GM20000 (cell line): Measurements from ENCODE around the gene FBF1.

ENCODE experiments used
- DNase-seq: peaks from one replicate; pipeline ENCODE4 v3.0.0; 2012; ENCODE audit warnings: low spot score
- CTCF ChIP-seq: IDR thresholded peaks from 2 replicates; pipeline ENCODE4 v1.5.1; 2012; ENCODE audit warnings: mild to moderate bottlenecking, control low read depth; ENCODE audit errors: extremely low read depth, missing control alignments

Gene FBF1

GRCh38 chr17:75901727-75902126, 39.1 kb downstream of the FBF1 start:
- no peak for TF ChIP-seq CTCF
- no peak for DNase-seq

DNA sequence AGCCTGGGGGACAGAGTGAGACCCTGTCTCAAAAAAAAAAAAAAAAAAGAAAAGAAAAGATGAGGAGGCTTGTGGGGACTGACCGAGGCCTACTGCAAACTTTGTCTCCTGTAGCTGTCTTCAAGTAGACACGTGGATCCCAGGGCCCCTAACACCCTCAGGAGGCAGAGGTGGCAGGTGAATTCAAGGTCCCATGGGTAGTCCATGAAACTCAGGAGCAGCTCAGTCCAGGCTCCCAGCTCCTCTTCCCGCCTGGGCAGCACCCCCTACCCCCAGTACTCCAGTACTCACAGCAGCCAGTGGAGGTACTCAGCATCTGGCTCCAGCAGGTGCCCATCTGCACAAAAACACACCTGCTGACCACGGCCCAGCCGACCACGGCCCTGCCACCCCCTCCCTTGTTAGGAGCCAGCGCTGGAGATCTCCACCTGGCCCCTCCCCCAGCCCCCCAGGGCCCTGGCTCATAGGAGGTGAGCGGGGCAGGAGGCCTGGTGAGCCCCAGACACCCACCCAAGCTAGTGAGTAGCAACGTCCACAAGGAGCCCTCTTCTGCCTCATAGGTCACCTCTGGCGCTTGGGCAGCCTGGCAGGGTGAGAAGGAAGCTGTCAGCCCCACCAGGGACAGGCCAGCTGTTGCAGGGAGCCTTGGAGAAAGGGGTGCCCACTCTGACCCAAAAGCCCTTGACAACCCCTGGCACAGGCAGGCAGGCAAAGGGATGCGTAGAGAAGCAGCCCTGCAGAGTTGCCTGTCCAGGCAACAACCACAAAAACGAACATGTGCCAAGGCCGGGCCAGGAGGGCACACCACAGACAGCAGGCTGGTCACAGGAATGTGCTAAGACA, 39.9 kb downstream of the FBF1 start:
- no peak for DNase-seq
- no peak for TF ChIP-seq CTCF

DNA sequence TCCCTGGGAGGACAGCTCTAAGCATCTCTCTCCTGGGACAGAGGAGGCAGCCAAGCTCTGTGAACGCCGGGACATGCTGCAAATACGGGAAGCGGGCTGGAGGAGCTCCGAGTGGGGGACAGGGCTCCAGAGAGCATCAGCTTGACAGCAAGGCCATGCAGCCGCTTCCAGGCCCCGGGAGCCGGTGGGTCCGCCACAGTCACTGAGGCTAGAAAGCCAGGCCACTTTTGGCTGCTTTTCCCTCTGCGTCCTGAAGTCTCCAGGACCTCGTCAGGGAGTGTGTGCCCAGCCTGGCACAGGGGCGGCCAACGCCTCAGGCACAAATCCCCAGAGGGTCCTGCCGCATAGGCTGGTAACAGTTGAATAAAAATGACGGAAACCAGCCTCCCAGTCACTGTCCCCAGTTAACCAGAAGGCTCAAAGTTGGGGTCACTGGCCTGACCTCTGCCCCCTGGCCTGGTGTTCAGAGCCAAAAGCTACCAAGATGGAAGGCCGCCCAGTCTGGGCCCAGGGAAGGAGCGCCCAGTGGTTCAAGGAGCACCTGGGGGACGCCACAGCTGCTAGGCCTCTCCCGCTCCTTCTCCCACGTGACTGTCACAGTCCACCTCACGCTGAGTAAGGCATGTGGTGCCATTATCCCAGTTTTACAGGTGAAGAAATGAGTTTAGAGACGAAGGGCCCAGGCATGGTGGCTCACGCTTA, 40.9 kb downstream of the FBF1 start:
- DNase-seq, result no peak
- no peak for TF ChIP-seq CTCF

DNA sequence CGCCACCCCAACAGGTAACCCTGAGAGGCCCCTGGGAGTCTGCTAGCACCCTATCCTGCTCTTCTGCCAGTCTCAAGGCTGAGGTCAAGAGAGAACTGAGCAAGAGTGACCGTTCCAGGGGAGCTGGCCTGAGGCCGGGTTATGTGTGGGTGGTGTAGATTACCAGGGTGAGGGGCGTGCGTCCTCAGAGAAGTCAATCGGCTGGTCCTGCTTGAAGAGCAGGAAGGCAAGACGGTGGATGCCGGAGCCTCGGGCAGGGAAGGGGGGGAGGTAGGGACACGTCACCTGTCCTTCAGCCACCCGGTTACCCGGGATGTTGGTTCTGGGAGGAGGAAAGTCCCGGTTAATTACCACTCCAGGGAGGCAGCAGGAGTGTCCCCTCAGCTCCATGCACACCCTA, 41.5 kb downstream of the FBF1 start:
- no peak for DNase-seq
- TF ChIP-seq CTCF, result no peak

DNA sequence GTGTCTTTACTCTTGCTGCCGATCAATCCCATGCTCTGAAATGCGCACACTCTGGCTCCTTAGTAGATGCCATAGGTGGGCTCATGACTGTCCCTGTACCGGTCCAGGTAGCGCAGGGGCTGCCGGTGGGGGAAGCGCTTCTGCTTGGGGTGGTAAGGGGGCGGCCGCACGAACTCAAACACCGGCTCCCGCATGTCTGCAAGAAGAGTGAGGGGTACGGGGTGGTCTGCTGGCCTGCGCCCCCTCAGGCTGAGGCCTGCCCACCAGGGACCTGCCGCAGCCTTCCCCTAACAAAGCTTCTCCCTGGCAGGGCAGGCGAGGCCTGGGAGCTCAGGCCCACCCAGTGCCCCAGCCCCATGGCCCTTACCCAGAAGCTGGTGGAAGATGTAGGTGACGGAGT, 42.1 kb downstream of the FBF1 start:
- TF ChIP-seq CTCF, result no peak

DNA sequence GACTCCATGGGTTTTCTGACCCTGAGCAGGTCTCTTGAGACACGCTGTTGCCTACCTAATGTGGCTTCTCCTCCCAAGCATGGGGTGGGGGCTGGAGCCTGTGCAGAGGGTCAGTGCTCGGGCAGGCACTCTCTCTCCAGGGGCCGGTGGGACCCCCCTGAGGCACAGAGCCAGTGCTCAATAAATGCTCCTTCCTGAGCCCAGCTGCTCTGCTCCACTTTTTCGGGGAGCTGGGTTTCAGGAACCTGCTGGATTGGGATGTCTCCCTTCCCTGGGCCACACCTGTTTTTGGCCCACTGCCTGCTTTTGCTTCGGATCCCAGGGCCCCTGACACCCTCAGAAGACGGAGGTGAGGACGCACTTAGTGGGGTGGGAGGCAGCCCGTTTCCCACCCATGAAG, 42.8 kb downstream of the FBF1 start:
- TF ChIP-seq CTCF, result no peak
- DNase-seq, result no peak

More for the DNA sequence above, 42.1 kb downstream of the FBF1 start:
- DNase-seq, result no peak
